Measurements from ENCODE around the gene PLBD2. TPM values are rescaled to one million over a fixed set of nuclear protein-coding genes. Genes with fewer than 3 reads are reported as not detected.

Gene PLBD2
- total RNA-seq, 3 donors from 2014 or later = 14.3 to 27.8 (median 25.9) TPM

DNA sequence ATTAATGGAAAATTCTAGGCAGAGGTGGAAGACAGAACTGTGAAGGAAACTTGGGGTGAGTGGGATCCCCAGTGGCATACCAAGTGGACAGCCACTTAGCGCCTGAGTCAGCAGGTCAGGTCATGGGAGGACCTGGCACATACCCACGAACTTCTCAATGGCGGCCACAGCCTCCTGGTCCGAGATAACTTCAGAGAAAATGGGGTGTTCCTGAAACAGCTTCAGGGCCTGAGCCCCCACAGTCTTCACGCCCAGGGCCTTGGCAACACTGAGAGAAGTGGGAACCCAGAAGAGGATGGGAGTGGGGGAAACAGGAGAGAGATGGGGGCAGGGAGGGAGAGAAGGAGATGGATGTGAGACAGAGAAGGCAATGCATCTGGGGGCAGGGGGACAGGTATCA is 35.4 kb downstream of the PLBD2 start:
- TF ChIP-seq, protein P1, sequence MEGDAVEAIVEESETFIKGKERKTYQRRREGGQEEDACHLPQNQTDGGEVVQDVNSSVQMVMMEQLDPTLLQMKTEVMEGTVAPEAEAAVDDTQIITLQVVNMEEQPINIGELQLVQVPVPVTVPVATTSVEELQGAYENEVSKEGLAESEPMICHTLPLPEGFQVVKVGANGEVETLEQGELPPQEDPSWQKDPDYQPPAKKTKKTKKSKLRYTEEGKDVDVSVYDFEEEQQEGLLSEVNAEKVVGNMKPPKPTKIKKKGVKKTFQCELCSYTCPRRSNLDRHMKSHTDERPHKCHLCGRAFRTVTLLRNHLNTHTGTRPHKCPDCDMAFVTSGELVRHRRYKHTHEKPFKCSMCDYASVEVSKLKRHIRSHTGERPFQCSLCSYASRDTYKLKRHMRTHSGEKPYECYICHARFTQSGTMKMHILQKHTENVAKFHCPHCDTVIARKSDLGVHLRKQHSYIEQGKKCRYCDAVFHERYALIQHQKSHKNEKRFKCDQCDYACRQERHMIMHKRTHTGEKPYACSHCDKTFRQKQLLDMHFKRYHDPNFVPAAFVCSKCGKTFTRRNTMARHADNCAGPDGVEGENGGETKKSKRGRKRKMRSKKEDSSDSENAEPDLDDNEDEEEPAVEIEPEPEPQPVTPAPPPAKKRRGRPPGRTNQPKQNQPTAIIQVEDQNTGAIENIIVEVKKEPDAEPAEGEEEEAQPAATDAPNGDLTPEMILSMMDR (IDR thresholded peaks at IDR 0.05) = no peak
- DNase-seq = no peak
- no peak for ATAC-seq
- Histone ChIP-seq H3K36me3 (ENCODE audit: low read depth) (no peaks in the 10 kb centered on the region), H3K4me3 (no peak overlapping the region), H3K9me3 (no peaks in the 10 kb centered on the region), H3K4me1 (ENCODE audit: low read depth) (no peaks in the 10 kb centered on the region)
- intact Hi-C loops (cut with DNase I, micrococcal nuclease) = no loop called here

DNA sequence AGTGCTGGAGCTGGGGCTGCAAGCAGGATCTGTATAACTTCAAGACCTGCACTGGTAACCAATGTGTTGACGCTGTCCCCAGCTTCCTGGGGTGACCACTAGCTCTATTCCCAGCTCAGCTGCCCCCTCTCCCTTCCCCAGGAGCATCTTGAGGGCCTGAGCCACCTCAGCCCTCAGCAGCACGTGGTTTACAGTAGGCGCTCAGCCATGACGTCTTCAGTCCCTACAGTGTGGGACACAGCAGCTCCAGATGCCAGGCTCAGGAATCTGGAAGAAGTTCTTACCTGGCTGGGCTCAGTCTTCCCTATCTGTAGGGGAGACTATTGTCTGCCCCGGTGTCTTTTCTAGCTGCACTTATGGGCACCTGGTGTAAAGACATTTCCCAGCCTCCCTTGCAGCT is 36.7 kb downstream of the PLBD2 start:
- no peaks in the 10 kb centered on the region for H3K9me3 ChIP-seq
- no peak for ATAC-seq
- no peak overlapping the region for H3K4me3 ChIP-seq
- TF ChIP-seq, protein P1 (IDR thresholded peaks at IDR 0.05) = no peak
- no peaks in the 10 kb centered on the region for H3K4me1 ChIP-seq (ENCODE audit: low read depth)
- intact Hi-C loops (cut with DNase I, micrococcal nuclease) = no loop called here
- no peak for DNase-seq
- no peaks in the 10 kb centered on the region for H3K36me3 ChIP-seq (ENCODE audit: low read depth)

DNA sequence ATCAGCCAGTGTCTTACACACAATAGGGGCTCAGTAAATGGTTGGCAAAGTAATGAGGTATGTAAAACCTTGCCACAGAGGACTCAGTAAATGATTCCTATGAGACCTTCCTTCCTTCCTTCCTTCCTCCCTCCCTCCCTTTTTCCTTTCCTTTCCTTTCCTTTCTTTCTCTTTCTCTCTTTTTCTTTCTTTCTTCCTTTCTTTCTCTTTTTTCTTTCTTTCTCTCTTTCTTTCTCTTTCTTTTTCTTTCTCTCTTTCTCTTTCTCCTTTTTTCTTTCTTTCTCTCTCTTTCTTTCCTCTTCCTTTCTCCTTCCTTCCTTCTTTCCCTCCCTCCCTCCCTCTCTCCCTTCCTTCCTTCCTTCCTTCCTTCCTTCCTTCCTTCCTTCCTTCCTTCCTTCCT is 37.8 kb downstream of the PLBD2 start:
- Histone ChIP-seq H3K4me1 (ENCODE audit: low read depth) (no peaks in the 10 kb centered on the region), H3K36me3 (ENCODE audit: low read depth) (no peaks in the 10 kb centered on the region), H3K4me3 (no peak overlapping the region), H3K9me3 (no peaks in the 10 kb centered on the region)
- DNase-seq (no peak), ATAC-seq (no peak)
- intact Hi-C loops (cut with DNase I, micrococcal nuclease) = no loop called here
- TF ChIP-seq, protein P1 (IDR thresholded peaks at IDR 0.05) = no peak

DNA sequence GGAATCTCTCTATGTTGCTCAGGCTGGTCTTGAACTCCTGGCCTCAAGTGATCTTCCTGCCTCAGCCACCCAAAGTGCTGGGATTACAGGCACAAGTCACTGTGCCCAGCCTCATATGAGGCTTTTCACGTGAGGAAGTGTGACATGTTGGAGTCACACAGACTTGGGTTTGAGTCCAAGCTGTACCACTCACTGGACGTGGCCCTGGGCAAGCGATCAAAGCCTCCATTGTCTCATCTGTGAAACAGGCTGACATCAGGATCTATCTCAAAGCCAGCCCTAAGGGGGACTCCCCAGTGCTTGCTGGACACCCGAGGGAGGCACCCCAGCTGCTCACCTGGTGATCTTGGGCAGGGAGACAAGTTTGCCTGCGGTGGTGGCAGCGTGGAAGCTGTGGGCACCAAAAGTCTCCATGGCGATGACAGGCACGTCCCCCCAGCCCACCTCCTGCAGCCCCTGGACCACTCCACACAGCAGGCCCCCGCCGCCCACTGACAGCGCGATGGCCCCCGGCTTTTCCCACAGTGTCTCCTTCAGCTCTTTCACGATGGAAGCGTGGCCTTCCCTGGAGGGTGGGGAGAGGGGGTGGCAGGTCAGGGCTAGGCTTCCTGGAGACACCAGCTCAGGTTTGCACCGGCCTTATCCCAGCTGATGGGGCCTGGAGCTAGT is 38.6 kb downstream of the PLBD2 start:
- H3K9me3 ChIP-seq = no peaks in the 10 kb centered on the region
- intact Hi-C loops (cut with DNase I, micrococcal nuclease) = no loop called here

DNA sequence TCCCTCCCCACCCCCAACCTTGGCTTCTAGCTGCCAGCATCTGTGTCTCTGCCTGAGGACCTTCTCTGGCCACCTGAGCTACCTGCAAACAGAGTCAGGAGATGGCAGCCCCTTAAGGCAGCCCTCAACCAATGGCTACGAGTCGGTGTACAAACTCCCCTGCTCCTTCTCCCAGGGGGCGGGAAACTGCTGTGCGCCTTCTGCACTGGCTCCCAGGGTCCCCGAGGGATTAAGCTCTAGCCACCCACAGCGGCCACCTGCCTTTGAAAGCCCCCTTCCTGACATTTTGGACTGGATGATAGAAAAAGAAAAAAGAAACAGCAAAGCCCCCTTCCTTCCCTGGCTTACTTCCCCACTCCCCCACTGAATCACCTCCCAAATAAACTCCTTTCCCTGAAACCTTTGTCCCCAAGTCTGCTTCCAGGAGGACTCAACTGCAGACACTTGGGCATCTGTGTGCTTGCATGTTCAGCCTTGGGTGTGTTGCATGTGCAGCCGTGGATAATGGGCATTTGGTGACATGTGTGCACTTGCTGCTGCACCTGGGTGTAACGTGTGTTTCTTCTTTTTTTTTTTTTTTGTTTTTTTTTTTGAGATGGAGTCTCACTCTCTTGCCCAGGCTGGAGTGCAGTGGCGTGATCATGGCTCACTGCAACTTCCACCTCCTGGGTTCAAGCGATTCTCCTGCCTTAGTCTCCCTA is 39.3 kb downstream of the PLBD2 start:
- H3K9me3 ChIP-seq = no peaks in the 10 kb centered on the region
- no peaks in the 10 kb centered on the region for H3K36me3 ChIP-seq (ENCODE audit: low read depth)
- DNase-seq (no peak), ATAC-seq (no peak)
- H3K4me3 ChIP-seq = no peak overlapping the region
- TF ChIP-seq, protein P1 (IDR thresholded peaks at IDR 0.05) = no peak
- H3K4me1 ChIP-seq (ENCODE audit: low read depth) = no peaks in the 10 kb centered on the region
- intact Hi-C loops (cut with DNase I, micrococcal nuclease) = no loop called here

More for the DNA sequence above, 38.6 kb downstream of the PLBD2 start:
- no peaks in the 10 kb centered on the region for H3K36me3 ChIP-seq (ENCODE audit: low read depth)
- peak; percentile 9 for ATAC-seq
- TF ChIP-seq, protein P1 (IDR thresholded peaks at IDR 0.05) = no peak
- no peaks in the 10 kb centered on the region for H3K4me1 ChIP-seq (ENCODE audit: low read depth)
- no peak for DNase-seq
- no peak overlapping the region for H3K4me3 ChIP-seq

Measured in mucosa of descending colon (tissue), 3 donors.